GDM1 (cell line): ENCODE data around the gene XIRP2.
"Not testable (repeated sequence)": the region's sequence is repeated elsewhere in the genome, so short reads cannot be mapped to it uniquely, and the experiment has no call there.

ENCODE experiments used
- DNase-seq: peaks from one replicate; lab custom pipeline; 2025; lab: John Stamatoyannopoulos, UW

Gene XIRP2

GRCh38 chr2:166932032-166932431 is 43.8 kb downstream of the XIRP2 start:
- no peak for DNase-seq

- no peak for DNase-seq
Measured at GRCh38 chr2:166934817-166935216, 46.5 kb downstream of the XIRP2 start.

GRCh38 chr2:166942377-166942776 is 54.1 kb downstream of the XIRP2 start:
- DNase-seq: no peak

GRCh38 chr2:166944909-166945308 is 56.6 kb downstream of the XIRP2 start:
- DNase-seq: no peak

- no peak for DNase-seq
Measured at GRCh38 chr2:166957686-166958085, 69.4 kb downstream of the XIRP2 start.

- no peak for DNase-seq
Measured at GRCh38 chr2:166958986-166959481, 70.8 kb downstream of the XIRP2 start.

GRCh38 chr2:166959556-166959955 is 71.3 kb downstream of the XIRP2 start:
- DNase-seq: no peak

GRCh38 chr2:166960702-166961270 is 72.5 kb downstream of the XIRP2 start:
- DNase-seq: no peak

GRCh38 chr2:166961933-166962332 is 73.7 kb downstream of the XIRP2 start:
- DNase-seq: no peak

- no peak for DNase-seq
Measured at GRCh38 chr2:166969486-166969885, 81.2 kb downstream of the XIRP2 start.

- no peak for DNase-seq
Measured at GRCh38 chr2:166972002-166972401, 83.7 kb downstream of the XIRP2 start.

- DNase-seq: no peak
Measured at GRCh38 chr2:166972418-166972817, 84.1 kb downstream of the XIRP2 start.

- no peak for DNase-seq
Measured at GRCh38 chr2:166984188-166984587, 95.9 kb downstream of the XIRP2 start.

- DNase-seq: no peak
Measured at GRCh38 chr2:166984797-166985196, 96.5 kb downstream of the XIRP2 start.

GRCh38 chr2:166994588-166995336 is 106.5 kb downstream of the XIRP2 start:
- no peak for DNase-seq

GRCh38 chr2:166996465-166996864 is 108.2 kb downstream of the XIRP2 start:
- DNase-seq: no peak

- DNase-seq: no peak
Measured at GRCh38 chr2:167001165-167001564, 112.9 kb downstream of the XIRP2 start.

GRCh38 chr2:167005096-167005495 is 116.8 kb downstream of the XIRP2 start:
- no peak for DNase-seq

GRCh38 chr2:167013227-167013626 is 124.9 kb downstream of the XIRP2 start:
- DNase-seq: no peak

- DNase-seq: no peak
Measured at GRCh38 chr2:167015806-167016205, 127.5 kb downstream of the XIRP2 start.

GRCh38 chr2:167017021-167017420 is 128.7 kb downstream of the XIRP2 start:
- no peak for DNase-seq

- no peak for DNase-seq
Measured at GRCh38 chr2:167018590-167018989, 130.3 kb downstream of the XIRP2 start.

- no peak for DNase-seq
Measured at GRCh38 chr2:167028503-167028902, 140.2 kb downstream of the XIRP2 start.

- DNase-seq: not testable (repeated sequence)
Measured at GRCh38 chr2:167034976-167035375, 146.7 kb downstream of the XIRP2 start.
